ENCODE results near the gene DDX6.

DDX6 gene

GRCh38 chr11:118807800-118808778 is 17.1 kb upstream of the DDX6 start:
- DNase-seq (ENCODE audit: low read depth), result no peak
- TF ChIP-seq CTCF (IDR thresholded peaks at IDR 0.05; ENCODE audit: insufficient read depth, low read depth, low read length, missing control alignments), result no peak
- H3K4me3 ChIP-seq (ENCODE audit: low read depth, low read length), result no peak overlapping the region

- no peak for DNase-seq (ENCODE audit: low read depth)
- TF ChIP-seq CTCF (IDR thresholded peaks at IDR 0.05; ENCODE audit: insufficient read depth, low read depth, low read length, missing control alignments), result no peak
- H3K4me3 ChIP-seq (ENCODE audit: low read depth, low read length), result no peak overlapping the region
Observed at GRCh38 chr11:118806400-118806799, 15.4 kb upstream of the DDX6 start.

- DNase-seq (ENCODE audit: low read depth), result no peak
- H3K4me3 ChIP-seq (ENCODE audit: low read depth, low read length), result no peak overlapping the region
- no peak for TF ChIP-seq CTCF (IDR thresholded peaks at IDR 0.05; ENCODE audit: insufficient read depth, low read depth, low read length, missing control alignments)
Observed at GRCh38 chr11:118804094-118804493, 13.1 kb upstream of the DDX6 start.

GRCh38 chr11:118799372-118799771 is 8.4 kb upstream of the DDX6 start:
- no peak for DNase-seq (ENCODE audit: low read depth)
- TF ChIP-seq CTCF (IDR thresholded peaks at IDR 0.05; ENCODE audit: insufficient read depth, low read depth, low read length, missing control alignments), result no peak
- H3K4me3 ChIP-seq (ENCODE audit: low read depth, low read length), result no peak overlapping the region

- no peak overlapping the region for H3K4me3 ChIP-seq (ENCODE audit: low read depth, low read length)
- DNase-seq (ENCODE audit: low read depth), result no peak
Observed at GRCh38 chr11:118797510-118797909, 6.5 kb upstream of the DDX6 start.

GRCh38 chr11:118792570-118793124 is 1.7 kb upstream of the DDX6 start:
- no peak for TF ChIP-seq CTCF (IDR thresholded peaks at IDR 0.05; ENCODE audit: insufficient read depth, low read depth, low read length, missing control alignments)
- peak; percentile 96 for DNase-seq (ENCODE audit: low read depth)

More at GRCh38 chr11:118797510-118797909, 6.5 kb upstream of the DDX6 start:
- TF ChIP-seq CTCF (IDR thresholded peaks at IDR 0.05; ENCODE audit: insufficient read depth, low read depth, low read length, missing control alignments), result no peak

More at GRCh38 chr11:118792570-118793124, 1.7 kb upstream of the DDX6 start:
- H3K4me3 ChIP-seq (ENCODE audit: low read depth, low read length), result peak overlapping the region; percentile 90

Measured in GM12865 (cell line).